ENCODE data around the gene IGFBP6.
"Not testable (repeated sequence)": the region's sequence is repeated elsewhere in the genome, so short reads cannot be mapped to it uniquely, and the experiment has no call there.

The IGFBP6 gene

DNA sequence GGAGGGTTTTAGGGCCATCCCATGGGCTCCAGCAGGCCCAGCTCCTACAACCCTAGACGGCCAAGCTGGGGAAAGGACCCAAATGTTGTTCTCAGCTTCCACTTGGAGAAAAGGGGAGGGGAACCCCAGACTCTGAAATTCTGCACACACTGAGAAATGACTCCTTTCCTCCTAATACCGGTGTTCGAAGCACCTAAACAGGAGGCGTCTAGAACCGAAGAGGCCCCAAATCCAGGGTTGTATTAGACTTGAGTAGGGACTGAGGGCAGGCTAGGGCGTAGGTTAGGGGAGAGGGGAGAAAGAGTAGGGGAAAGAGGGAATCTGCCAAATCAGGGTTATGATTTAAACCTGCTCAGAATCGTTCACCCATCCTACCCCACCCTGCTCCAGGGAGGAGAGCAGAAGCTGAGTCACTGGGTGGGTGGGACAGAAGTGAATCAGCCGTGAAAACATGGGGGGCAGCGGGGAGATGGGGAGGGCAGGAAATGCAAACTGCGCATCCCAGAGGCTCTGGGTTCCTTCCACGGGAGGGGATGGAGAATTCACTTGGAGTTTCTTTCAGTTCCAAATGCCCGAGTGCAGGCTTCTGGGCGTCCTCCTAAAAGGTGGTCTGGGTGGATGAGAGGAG is 1.0 kb downstream of the IGFBP6 start:
- DNase-seq, result no peak

DNA sequence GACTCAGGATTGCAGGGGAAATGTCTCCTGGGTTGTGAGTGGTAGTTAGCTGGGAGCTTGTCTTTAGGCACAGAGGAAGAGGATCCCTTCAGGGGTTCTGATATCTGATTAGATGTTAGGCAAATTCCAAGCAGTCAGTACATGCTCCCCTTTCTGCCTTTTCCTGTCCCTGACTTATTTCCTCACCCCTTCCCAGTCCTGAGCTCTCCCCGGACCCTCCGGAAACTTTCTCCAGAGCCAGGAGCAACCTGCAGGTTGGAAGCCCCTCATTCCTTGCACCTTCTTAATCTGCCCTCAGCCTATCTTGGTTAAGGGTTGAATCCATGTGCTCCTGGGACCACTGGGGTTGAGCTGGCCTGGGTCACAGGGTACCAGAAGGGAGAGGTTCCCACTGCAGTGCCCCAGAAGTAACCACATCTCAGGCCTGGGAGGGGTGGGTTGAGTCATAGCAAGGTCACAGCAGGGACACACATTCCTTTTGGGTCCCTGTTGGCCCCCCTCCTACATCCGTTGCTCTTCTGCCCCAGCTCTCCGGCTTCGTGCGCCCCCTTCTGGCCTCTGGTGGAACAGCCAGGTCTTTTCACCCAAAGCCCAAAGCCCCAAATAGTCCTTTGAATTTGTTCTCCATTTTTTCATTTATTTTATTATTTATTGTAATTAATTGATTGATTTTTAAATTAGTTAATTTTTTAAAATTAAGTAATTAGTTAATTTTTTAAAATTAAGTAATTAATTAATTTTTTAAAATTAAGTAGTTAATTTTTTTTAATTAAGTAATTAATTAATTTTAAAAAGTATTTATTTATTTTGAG is 1.8 kb downstream of the IGFBP6 start:
- DNase-seq, result peak; percentile 30 to 75

DNA sequence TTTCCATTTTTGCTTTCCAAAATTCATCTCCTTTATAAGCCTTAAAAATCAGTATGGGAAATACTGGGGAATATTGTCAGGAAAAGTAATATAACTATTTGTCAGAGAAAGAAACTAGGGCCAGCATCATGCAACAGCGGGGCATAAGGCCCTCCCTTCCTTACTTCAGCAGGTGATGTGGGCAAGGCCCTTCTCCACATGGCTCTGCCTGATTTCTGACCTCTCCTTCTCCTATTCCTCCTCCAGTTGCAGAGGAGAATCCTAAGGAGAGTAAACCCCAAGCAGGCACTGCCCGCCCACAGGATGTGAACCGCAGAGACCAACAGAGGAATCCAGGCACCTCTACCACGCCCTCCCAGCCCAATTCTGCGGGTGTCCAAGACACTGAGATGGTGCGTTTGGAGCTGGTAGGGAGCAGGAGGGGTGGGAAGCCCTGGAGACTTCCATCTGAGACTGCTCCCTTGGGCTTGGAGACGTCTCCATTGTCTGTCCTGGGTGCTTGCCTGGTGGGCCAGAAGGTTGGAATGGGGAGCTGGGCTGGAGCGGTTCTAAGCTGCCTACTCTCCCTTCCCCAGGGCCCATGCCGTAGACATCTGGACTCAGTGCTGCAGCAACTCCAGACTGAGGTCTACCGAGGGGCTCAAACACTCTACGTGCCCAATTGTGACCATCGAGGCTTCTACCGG is 3.1 kb downstream of the IGFBP6 start:
- no peak for DNase-seq

DNA sequence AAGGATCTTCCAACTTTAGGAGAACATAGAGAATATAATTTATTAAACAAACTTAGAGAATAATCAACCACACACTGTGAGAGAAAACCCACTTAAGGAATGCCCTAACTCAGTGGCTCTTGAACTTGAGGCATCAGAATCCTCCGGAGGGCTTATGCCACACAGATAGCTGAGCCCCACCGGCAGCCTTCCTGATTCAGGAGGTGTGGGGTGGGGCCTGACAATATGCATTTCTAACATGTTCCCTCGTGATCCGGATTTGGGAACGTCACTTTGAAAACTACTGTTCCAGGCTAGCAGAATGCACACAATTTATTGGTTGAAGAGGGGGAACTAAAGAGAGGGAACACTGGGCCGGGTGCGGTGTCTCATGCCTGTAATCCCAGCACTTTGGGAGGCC is 3.8 kb downstream of the IGFBP6 start:
- DNase-seq, result no peak

DNA sequence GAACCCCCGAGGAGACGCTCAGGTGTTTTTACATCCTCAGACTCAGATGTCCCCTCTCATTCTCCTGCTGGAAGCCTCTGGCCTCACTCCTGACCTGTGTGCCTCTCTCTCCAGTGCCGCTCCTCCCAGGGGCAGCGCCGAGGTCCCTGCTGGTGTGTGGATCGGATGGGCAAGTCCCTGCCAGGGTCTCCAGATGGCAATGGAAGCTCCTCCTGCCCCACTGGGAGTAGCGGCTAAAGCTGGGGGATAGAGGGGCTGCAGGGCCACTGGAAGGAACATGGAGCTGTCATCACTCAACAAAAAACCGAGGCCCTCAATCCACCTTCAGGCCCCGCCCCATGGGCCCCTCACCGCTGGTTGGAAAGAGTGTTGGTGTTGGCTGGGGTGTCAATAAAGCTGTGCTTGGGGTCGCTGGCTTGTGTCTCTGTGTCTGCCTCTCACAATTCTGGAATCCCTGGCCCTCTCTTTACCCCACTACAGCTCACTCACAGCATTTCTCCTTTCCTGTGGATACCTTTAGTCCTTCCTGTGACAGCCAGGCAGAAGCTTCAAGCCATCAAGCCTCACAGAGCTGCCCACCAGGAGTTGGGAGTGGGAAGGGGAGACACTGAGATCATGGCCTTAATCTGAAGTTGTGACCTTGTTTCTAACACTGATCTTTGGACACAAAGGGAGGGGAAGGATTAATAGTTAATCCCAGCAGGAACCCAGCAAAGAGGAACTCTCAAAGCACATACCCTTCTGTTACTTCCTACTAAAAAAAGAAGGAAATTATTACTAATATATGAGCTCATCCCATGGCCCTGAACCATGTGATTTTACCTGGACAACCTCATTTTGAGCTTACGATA is 4.7 kb downstream of the IGFBP6 start:
- no peak for DNase-seq

DNA sequence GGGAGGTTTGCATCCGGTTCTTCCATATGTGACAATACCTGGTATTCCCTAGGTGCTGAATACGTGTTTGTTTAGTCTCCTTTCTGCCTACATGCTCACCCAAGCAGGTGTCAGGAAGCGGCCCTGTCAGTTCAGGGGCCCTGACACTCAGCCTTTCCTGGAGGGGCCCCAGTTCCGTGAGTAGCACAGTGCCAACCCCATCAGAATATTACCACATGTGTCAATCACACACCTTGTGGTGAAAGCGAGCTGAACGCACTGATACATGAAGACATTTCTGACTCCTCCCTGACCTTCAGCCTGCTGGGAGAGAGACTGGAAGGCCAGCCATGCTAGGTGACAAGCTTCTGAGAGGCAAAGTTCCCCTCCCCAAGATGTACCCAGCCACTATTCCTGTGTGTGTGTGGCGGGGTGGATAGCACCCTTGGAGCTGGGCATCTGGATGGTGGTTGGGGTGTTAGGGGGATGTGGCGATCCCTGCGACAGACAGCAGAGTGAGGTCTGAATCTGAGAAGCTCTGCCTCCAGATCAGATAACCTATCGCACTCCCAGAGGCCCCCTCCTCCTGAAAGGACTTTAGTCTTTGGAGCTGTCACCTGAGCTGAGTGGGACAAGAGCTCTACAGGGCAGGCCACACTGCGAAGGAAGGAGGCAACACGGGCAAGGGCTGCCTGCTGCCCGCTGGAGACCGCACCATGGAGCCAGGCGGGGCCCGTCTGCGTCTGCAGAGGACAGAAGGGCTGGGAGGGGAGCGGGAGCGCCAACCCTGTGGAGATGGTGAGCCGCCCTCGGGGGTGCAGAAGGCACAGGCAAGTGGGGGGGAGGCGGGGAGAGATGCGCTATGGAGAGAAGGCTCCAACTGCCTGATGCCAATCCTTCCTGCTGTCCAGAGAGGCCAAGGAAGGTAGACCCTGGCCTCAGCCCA is 5.7 kb downstream of the IGFBP6 start, which contains the start of gene SOAT2:
Gene SOAT2 (plus strand): TSS at position 604 of the 925 bp plus-strand sequence. CDS start 92 bp downstream, at position 696.
- no peak for DNase-seq

DNA sequence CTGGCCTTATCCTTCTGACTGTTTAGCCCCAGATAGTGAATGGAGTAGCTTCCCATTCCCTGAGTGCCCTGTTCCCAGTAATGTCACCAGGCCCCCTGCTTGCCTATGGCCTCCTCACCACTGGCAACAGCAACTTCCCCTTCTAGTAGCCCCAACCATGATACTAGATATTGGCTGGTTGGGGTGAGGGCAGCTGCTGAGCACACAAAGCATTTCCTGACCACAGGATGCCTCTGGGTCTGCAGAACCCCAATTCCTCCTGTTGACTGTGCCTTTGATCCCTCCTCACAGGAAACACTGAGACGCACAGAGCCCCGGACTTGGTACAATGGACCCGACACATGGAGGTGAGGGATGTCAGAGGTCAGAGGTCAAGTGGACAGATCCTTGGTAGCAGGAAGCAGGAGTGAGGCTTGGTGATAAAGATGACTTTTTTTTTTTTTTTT is 6.4 kb downstream of the IGFBP6 start:
- DNase-seq, result no peak

DNA sequence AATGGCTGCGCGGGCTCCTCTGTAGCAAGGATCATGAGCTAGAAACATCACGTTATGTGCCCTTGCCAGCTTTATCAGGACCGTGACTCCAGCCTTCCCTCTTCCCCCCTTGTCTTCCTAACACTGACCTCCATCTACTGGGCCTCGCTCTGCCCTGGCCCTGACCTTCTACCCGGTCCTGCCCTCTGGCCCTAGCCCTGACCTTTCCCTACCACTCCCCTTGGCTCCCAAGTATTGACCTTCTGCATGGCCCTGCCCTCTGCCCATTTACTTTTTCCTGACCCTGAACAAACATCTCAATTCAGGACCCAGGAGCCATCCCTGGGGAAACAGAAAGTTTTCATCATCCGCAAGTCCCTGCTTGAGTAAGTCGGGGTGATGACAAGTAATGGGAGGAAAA is 7.8 kb downstream of the IGFBP6 start:
- no peak for DNase-seq

DNA sequence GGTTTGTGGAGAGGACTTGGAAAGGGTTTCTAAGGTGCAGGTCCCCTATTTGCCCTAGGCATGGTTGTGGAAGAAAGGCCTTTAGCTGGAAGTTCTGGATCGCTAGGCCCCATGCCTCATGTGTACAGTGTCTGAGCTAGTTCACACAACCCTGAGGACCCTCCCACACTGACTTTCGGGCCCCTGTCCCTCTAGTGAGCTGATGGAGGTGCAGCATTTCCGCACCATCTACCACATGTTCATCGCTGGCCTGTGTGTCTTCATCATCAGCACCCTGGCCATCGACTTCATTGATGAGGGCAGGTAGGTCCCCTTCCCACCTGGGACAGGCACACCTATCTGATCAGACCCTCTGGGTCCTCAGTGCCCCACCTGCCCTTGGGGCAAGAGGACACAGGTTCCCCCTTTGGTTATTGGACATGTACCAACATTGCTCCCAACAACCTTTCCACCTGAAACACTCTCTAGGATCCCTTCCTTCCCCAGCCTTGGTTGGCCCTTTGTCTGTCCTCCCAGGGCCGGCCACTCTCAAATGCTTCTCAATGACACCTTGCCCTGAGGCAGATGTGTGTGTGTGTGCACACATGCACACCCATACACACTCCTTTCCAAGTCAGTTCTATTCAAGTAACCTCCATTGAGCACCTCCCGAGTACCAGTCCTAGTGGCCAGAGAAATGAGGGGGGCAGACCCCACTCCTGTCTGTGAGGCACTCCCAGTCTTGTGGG is 8.4 kb downstream of the IGFBP6 start:
- DNase-seq, result no peak

DNA sequence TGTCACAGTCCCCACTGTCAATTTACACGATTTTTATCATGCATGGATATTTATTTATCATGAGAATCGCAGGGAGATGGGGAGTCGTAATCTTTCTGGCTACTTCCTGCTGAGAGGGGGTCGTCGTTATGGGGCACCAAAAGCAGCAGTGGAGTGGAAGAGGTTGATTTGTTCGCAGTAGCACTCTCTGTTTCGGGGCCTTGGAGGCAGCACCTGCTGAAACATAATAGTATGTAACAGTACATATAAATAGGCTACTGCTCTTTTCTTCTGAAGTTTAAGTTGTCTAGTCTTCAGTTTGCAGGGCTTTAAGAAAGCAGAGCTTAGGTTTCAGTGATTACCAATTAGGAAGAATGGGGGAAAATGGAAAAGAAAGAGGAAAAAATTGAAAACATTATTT is 9.7 kb downstream of the IGFBP6 start:
- no peak for DNase-seq

DNA sequence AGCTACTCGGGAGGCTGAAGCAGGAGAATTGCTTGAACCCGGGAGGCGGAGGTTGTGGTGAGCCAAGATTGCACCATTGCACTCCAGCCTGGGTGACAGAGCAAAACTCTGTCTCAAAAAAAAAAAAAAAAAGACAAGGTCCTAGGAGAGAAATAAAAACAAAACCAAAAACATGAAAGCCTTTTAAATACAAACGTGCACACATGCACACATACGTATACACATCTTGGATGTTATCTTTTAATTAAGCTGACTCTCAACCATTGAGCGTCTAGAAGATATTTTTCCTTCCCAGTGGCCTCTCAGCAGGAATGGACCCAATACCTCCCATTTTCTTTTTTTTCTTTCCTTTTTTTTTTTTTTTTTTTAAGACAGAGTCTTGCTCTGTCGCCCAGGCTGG is 15.0 kb downstream of the IGFBP6 start:
- DNase-seq, result not testable (repeated sequence)

DNA sequence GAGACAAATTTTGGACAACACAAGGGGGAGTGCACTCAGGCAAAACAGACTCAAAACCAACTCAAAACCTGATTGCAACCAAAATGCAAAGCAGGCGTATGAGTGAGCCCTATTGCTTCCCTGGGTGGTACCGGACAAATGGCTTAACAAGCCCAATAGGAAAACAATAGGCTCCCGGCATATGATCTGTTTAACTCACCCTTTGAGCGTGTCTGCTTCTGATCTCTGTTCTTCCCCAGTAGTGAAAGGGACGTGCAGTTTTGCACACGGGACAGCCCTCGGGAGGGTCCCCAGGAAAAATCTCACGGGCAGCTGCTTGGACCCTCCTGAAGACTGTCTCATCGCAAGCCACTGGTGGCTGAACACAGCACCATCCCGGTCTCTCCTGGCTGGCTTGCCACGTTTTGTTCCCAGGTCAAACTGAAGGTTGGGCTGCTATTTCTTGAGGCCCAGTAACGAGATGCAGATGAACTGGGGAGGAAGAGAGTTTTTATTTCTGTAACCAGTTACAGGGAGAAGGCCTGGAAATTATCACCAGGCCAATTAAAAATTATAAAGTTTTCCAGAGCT is 15.8 kb downstream of the IGFBP6 start:
- no peak for DNase-seq

DNA sequence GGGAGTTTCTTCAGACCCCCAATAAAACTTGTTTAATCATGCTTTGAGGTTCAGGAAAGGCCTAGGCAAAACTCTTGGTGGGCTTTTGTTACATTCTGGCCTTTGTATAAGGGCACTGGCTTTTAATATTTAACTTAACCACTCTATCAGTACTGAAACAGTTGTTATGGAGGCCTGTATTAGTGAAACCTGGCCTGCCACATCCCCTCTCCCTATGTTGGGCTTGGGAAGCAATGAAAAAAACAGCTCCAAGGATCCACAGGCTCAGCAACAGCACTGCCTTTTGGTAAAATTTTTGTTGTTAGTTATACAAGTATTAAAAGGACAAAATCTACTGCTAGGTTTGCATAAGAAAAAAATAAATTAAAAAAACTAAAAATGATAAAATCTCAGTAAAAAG is 16.5 kb downstream of the IGFBP6 start:
- DNase-seq, result no peak

DNA sequence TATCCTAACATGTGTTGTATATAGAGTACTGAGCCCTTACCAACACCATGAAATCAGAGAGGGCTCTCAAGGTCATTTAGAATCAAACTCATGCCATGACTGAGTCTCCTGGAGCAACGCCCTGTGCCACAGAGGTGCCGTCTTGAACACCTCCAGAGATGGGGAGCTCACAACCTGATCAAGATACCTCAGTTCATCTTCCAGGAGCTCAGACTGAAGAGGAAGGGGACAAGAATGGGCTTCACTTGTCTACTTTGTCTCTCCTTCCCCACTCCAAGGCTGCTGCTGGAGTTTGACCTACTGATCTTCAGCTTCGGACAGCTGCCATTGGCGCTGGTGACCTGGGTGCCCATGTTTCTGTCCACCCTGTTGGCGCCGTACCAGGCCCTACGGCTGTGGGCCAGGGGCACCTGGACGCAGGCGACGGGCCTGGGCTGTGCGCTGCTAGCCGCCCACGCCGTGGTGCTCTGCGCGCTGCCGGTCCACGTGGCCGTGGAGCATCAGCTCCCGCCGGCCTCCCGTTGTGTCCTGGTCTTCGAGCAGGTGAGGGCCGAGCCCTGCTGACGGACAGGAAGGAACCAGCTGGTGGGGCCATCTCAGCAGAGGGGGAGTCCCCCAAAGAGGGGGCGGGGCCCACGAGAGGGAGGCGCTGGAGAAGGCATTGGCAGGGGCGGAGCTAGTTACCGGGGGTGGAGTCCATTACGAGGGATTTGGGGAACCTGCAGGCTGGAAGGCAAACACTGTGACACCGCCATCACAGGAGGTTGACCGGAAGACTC is 17.8 kb downstream of the IGFBP6 start:
- DNase-seq, result no peak

DNA sequence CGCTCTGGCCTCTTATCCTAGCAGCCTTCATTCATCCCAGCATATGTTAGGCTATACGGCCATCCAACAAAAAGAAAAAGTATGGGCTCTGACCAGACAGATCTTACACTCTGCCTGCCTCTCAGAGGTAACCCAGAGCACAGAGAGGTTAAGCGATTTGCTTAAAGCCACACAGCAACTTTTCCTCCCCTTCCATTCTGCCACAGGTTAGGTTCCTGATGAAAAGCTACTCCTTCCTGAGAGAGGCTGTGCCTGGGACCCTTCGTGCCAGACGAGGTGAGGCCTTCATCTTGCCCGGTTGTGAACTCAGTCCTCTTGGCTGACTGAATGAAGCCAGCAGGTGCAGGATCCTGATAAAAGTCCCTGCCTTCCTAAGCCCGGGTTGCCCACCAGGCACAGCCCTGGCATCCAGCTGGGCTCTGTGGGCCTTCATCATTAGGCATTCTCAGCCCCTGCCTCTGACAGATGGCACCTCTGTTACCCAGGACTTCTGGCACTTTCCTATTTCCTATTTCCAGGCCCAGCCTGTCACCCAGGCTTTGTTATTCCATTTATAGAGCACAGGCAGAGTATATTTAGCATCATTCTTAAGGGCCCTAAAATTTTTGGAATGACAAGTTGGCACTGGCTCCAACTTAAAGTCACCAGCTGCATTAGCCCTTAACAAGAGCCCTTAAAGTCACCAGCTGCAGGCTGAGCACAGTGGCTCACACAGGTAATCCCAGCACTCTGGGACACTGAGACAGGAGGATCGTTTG is 18.6 kb downstream of the IGFBP6 start:
- no peak for DNase-seq

DNA sequence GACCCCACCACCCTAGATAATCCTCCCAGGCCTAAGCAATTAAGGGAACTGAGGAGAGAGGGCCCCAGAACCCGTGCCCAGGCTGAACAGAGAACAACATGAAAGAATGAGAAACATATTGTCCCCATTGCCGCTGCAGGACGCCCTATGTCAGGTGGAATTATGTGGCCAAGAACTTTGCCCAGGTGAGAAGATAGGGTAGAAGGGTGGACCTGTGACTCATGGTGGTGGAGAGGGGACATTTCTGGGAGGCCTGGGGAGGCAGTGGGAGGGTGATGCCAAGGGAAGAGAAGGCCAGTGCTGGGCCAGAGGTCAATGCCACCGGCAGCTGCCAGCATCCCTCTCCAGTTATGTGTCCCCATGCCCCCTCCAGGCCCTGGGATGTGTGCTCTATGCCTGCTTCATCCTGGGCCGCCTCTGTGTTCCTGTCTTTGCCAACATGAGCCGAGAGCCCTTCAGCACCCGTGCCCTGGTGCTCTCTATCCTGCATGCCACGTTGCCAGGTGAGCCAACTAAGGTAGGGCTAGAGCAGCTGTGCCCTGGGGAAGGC is 21.4 kb downstream of the IGFBP6 start:
- DNase-seq, result no peak

DNA sequence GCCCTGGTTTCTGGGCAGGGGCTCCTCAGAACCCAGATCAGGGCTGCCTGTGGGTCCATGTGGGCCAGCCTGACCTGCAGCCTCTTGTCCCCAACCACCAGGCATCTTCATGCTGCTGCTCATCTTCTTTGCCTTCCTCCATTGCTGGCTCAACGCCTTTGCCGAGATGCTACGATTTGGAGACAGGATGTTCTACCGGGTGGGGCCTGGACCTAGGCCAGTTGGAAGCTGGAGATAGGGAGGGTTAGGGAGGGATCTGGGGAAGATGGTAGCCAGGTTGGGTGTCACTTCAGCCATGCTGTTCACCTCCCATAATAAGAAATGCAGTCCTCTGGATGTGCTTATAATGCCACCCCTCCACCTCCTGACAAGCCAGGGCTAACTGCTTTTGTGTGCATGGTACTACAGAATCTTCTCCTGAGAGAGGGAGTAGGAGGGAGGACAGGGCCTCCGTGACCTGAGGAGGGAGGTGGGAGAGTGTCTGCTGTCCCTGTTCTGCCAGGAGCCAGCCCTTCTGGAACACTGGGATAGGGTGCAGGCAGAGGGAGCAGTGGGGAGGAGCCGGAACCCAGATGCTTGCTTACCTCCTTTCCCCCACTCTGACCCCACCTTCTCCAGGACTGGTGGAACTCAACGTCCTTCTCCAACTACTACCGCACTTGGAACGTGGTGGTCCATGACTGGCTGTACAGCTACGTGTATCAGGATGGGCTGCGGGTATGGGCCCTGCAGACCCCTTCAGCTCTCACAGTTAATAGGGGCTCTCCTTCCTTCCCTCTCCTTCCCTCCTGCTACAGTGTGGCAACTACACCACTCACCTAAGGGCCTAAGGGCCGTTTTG is 23.4 kb downstream of the IGFBP6 start:
- no peak for DNase-seq
